ENCODE data around the gene COL19A1.

DNA sequence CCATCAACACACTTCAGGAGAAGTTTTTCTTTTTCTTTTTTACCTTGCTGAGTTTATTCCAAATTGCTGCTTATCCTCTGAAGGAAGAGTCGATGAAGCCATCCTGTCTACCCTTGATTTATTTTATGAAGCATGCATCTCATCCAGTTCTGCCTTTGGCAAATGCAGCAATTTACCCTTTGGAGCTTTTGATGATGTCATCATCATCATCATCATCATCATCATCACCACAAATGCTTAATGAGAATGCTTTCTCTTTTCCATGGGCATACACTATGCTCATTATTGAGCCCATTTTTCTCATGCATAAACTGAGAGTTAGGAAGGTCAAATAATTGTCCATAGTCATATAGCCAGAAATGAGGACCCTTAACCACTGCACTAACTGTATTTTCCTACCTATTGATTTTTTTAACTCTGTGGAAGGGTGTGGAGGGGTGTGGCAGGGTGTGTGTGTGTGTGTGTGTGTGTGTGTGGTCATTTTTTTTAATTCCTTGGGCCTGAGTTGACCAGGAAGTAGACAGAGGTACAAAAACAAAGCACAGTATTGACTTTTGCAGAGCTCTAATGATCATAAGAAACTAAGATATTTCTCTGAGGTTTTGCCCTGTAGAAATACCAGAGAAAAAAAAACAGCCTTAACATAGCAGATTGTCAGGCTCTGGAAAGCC is 353.7 kb downstream of the COL19A1 start:
- TF ChIP-seq CTCF (IDR thresholded peaks at IDR 0.05; ENCODE audit: low read depth, low read length): no peak
- no peak for TF ChIP-seq POLR2A (IDR thresholded peaks at IDR 0.05; ENCODE audit: extremely low read depth, insufficient read length)
- no peak for TF ChIP-seq MYC (IDR thresholded peaks at IDR 0.05; ENCODE audit: low read depth, low read length)
